A549 (cell line): Measurements from ENCODE around the gene CELF4. TPM values are rescaled to one million over a fixed set of nuclear protein-coding genes. Genes with fewer than 3 reads are reported as not detected.

ENCODE experiments used
- ATAC-seq, 2 experiments: fragments of 200-7000 bp in 1 of 2; fragments of >200 bp in 1 of 2; cut with Nextera tagmentation in 1 of 2; cut with Tn5 transposase in 1 of 2; 3 replicates each; pipeline versions ENCODE4 v1.8.0 to v1.9.1; 2018 to 2020; ENCODE audit warnings: mild to moderate bottlenecking in 1 of 2, moderate library complexity in 1 of 2
- CTCF ChIA-PET: fragments of 300-600 bp; sonication (Branson Sonifier 250); formaldehyde crosslinking; extraction: SDS; loops from one replicate; lab custom pipeline; 2021; ENCODE audit warnings: antibody characterized with exemption, inconsistent platforms; lab: Yijun Ruan, JAX
- POLR2A ChIA-PET: fragments of 350-600 bp; formaldehyde crosslinking; extraction: SDS; loops from one replicate; lab custom pipeline; 2021; ENCODE audit warnings: antibody characterized with exemption, inconsistent platforms; lab: Yijun Ruan, JAX
- DNase-seq, 2 experiments: peaks; one replicate each; pipeline versions ENCODE4 v3.0.0 to v3.0.0-alpha.2; 2011 to 2016; ENCODE audit warnings: low read depth in 1 of 2, low spot score in 1 of 2
- FAIRE-seq: peaks from 2 replicates; lab custom pipeline; 2011; peaks lifted over from hg19 to GRCh38; lab: Jason Lieb, UNC
- H3K27ac ChIP-seq, 2 experiments: fragments of >200 bp; sonication (Bioruptor Twin); formaldehyde crosslinking; 3 replicates each; pipeline ENCODE4 v1.5.1; 2016 to 2017
- H3K4me1 ChIP-seq: fragments of >200 bp; sonication (Bioruptor Twin); formaldehyde crosslinking; 3 replicates; pipeline ENCODE4 v1.6.1; 2016
- H3K4me2 ChIP-seq: fragments of >200 bp; sonication (Bioruptor Twin); formaldehyde crosslinking; 3 replicates; pipeline ENCODE4 v1.6.1; 2016
- H3K4me3 ChIP-seq: fragments of >200 bp; sonication (Bioruptor Twin); formaldehyde crosslinking; 3 replicates; pipeline ENCODE4 v1.5.1; 2016
- H3K9me3 ChIP-seq: fragments of >200 bp; sonication (Bioruptor Twin); formaldehyde crosslinking; 3 replicates; pipeline ENCODE4 v1.6.1; 2016
- ATOH8 ChIP-seq: fragments of 250-450 bp; sonication (Bioruptor Pico); IDR thresholded peaks from 2 replicates; pipeline ENCODE4 v1.5.0; 2020; ENCODE audit warnings: low read depth, mild to moderate bottlenecking, moderate library complexity
- BHLHE40 ChIP-seq: IDR thresholded peaks from 2 replicates; pipeline ENCODE4 v1.6.1; 2012; ENCODE audit warnings: low read depth, low read length, inconsistent platforms
- CEBPB ChIP-seq, 2 experiments: fragments of >200 bp in 1 of 2; sonication (Bioruptor Twin) in 1 of 2; formaldehyde crosslinking in 1 of 2; IDR thresholded peaks; 2 replicates each; pipeline ENCODE4 v1.6.1; 2012 to 2016
- CHD4 ChIP-seq: fragments of 200-600 bp; sonication (generic); IDR thresholded peaks from 2 replicates; pipeline ENCODE4 v1.6.1; 2016; ENCODE audit warnings: antibody characterized with exemption, mild to moderate bottlenecking, borderline replicate concordance
- EHF ChIP-seq: fragments of 250-450 bp; sonication (Bioruptor Pico); IDR thresholded peaks from 2 replicates; pipeline ENCODE4 v1.5.0; 2020; ENCODE audit warnings: mild to moderate bottlenecking
- EHMT2 ChIP-seq: fragments of 200-600 bp; sonication (generic); IDR thresholded peaks from 2 replicates; pipeline ENCODE4 v1.6.1; 2016; ENCODE audit warnings: antibody characterized with exemption, low read depth, mild to moderate bottlenecking, moderate library complexity
- FOSB ChIP-seq: fragments of 250-450 bp; sonication (Bioruptor Pico); IDR thresholded peaks from 2 replicates; pipeline ENCODE4 v1.5.0; 2020; ENCODE audit warnings: mild to moderate bottlenecking, moderate library complexity
- FOSL2 ChIP-seq, 2 experiments: fragments of 450-650 bp in 1 of 2; fragments of >200 bp in 1 of 2; sonication (Bioruptor Twin) in 1 of 2; formaldehyde crosslinking; IDR thresholded peaks; 2 replicates each; pipeline versions ENCODE4 v1.5.0 to v1.6.1; 2016 to 2020; ENCODE audit warnings: mild to moderate bottlenecking in 1 of 2, moderate library complexity in 1 of 2
- HES2 ChIP-seq: fragments of >200 bp; sonication (Bioruptor Twin); formaldehyde crosslinking; IDR thresholded peaks from 2 replicates; pipeline ENCODE4 v1.6.1; 2016
- HEYL ChIP-seq: fragments of 250-450 bp; sonication (Bioruptor Pico); IDR thresholded peaks from 2 replicates; pipeline ENCODE4 v1.8.0; 2021; ENCODE audit warnings: mild to moderate bottlenecking, moderate library complexity
- HOXB5 ChIP-seq: fragments of 250-450 bp; sonication (Bioruptor Pico); IDR thresholded peaks from 2 replicates; pipeline ENCODE4 v1.5.0; 2020; ENCODE audit warnings: mild to moderate bottlenecking, moderate library complexity
- JUN ChIP-seq, 2 experiments: fragments of >200 bp; sonication (Bioruptor Twin); formaldehyde crosslinking; IDR thresholded peaks; 2 replicates in 1 of 2; 3 replicates in 1 of 2; pipeline ENCODE4 v1.6.1; 2016 to 2017
- KDM1A ChIP-seq: fragments of 200-600 bp; sonication (generic); IDR thresholded peaks from 2 replicates; pipeline ENCODE4 v1.6.1; 2016; ENCODE audit warnings: low read depth, mild to moderate bottlenecking
- MYC ChIP-seq: IDR thresholded peaks from 2 replicates; pipeline ENCODE4 v1.6.1; 2012; ENCODE audit warnings: mild to moderate bottlenecking, inconsistent platforms, low read length, improper control_type of control experiment, borderline replicate concordance
- NFE2L2 ChIP-seq: fragments of 150-350 bp; conservative IDR thresholded peaks from 2 replicates; pipeline ENCODE4 v1.6.1; 2014; ENCODE audit warnings: low read length
- NPAS2 ChIP-seq: fragments of 250-450 bp; sonication (Bioruptor Pico); IDR thresholded peaks from 2 replicates; pipeline ENCODE4 v1.8.0; 2022; ENCODE audit warnings: mild to moderate bottlenecking, moderate library complexity, borderline replicate concordance
- NR3C1 ChIP-seq: fragments of >200 bp; sonication (Bioruptor Twin); formaldehyde crosslinking; IDR thresholded peaks from 3 replicates; pipeline ENCODE4 v1.6.1; 2017
- POLR2AphosphoS2 ChIP-seq: conservative IDR thresholded peaks from 2 replicates; pipeline ENCODE4 v1.6.1; 2012; ENCODE audit warnings: low read length, improper control_type of control experiment, inconsistent platforms
- SMC3 ChIP-seq: fragments of >200 bp; sonication (Bioruptor Twin); formaldehyde crosslinking; IDR thresholded peaks from 3 replicates; pipeline ENCODE4 v1.6.1; 2018; ENCODE audit warnings: inconsistent platforms
- ZC3H11A ChIP-seq: fragments of 450-650 bp; IDR thresholded peaks from 2 replicates; pipeline ENCODE4 v1.6.1; 2014; ENCODE audit warnings: antibody characterized with exemption, mild to moderate bottlenecking
- WGBS: methylation state at CpG from one replicate; pipeline ENCODE4 v1.1.6; 2017; ENCODE audit errors: missing lambda C conversion rate; 5-methylcytosine and 5-hydroxymethylcytosine counted together
- polyA plus RNA-seq, 4 experiments: library from polyadenylated mRNA; depleted of rRNA in 3 of 4; stranded (reverse); fragments of >200 nt; fragmentation: RNase III in 1 of 4; extraction: RNeasy Plus Mini Kit Qiagen cat#74134 plus additional on column Dnase treatment in 1 of 4; gene quantifications; 2 replicates in 3 of 4; 3 replicates in 1 of 4; pipeline ENCODE4 v1.2.3, GENCODE V29; 2011 to 2017
- TF ChIP-seq, protein P1 (sequence below): IDR thresholded peaks from 2 replicates; pipeline ENCODE4 v1.6.1; 2012; ENCODE audit warnings: low read depth, borderline replicate concordance
- TF ChIP-seq, protein P2 (sequence below): fragments of 250-450 bp; sonication (Bioruptor Pico); IDR thresholded peaks from 2 replicates; pipeline ENCODE4 v1.5.0; 2021; ENCODE audit warnings: mild to moderate bottlenecking, moderate library complexity, borderline replicate concordance
- TF ChIP-seq, protein P3 (sequence below): IDR thresholded peaks from 2 replicates; pipeline ENCODE4 v1.6.1; 2012
- TF ChIP-seq, protein P4 (sequence below): fragments of 450-650 bp; IDR thresholded peaks from 2 replicates; pipeline ENCODE4 v1.6.1; 2014; ENCODE audit warnings: antibody characterized with exemption

CELF4 gene
- polyA plus RNA-seq, 2 of the 4 experiments (the other 2 are of a cell fraction): 0.08 TPM; not detected in 1

- Histone ChIP-seq H3K27ac (no peak overlapping the region), H3K4me1 (no peaks in the 10 kb centered on the region), H3K4me3 (no peak overlapping the region), H3K4me2 (no peak overlapping the region), H3K9me3 (no peaks in the 10 kb centered on the region)
- TF ChIP-seq FOSL2 (IDR thresholded peaks at IDR 0.05): no peak
- TF ChIP-seq FOSL2 (CRISPR knock-in tag; IDR thresholded peaks at IDR 0.05): no peak
- no peak for TF ChIP-seq SMC3
- TF ChIP-seq KDM1A: no peak
- no peak for TF ChIP-seq BHLHE40
- no peak for TF ChIP-seq EHMT2
- no peak for TF ChIP-seq CEBPB (IDR thresholded peaks at IDR 0.05)
- TF ChIP-seq ATOH8 (CRISPR knock-in tag): no peak
- TF ChIP-seq NFE2L2: no peak
- TF ChIP-seq MYC: no peak
- no peak for TF ChIP-seq FOSB (CRISPR knock-in tag)
- TF ChIP-seq EHF (CRISPR knock-in tag): no peak
- no peak for TF ChIP-seq ZC3H11A
- no peak for TF ChIP-seq HES2
- TF ChIP-seq, protein P1, sequence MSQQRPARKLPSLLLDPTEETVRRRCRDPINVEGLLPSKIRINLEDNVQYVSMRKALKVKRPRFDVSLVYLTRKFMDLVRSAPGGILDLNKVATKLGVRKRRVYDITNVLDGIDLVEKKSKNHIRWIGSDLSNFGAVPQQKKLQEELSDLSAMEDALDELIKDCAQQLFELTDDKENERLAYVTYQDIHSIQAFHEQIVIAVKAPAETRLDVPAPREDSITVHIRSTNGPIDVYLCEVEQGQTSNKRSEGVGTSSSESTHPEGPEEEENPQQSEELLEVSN: no peak
- FAIRE-seq (no peak), DNase-seq (no peak), ATAC-seq (no peak)
- CTCF ChIA-PET: interaction anchor here (0.7 to 4.9 kb wide), 3 partner anchors 10 to 54 kb away, joined by 3 to 27 read pairs (median 3); no protein-coding TSS in a partner anchor
- POLR2A ChIA-PET: no interaction called here
- WGBS: 63% methylated on average over 15 of the region's 17 CpGs
Measured at GRCh38 chr18:37332628-37333420, 232.8 kb downstream of the CELF4 start.

DNA sequence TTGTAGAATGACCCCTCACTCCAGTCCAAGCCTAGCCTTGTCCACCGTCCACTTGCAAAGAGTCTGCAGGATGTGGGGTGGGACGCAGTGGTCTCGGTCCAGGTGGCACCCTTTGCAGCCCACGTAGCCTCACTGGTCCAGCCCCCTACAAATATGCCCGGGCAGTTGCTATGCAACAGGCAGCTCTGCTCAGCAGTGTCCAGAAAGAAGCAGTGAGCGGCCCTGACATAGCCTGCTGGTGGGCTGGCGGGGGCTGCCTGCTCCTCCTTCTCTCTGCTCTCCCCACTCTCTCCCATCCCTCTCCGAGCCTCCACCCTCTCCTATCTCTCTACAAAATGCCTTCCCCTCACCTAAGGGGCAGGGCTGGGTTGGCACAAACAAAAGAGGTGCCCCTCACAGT is 233.4 kb downstream of the CELF4 start:
- ATAC-seq (no peak), FAIRE-seq (no peak), DNase-seq (no peak)
- 73% methylated on average over 5 of the region's 8 CpGs for WGBS
- CTCF ChIA-PET: interaction anchor here (0.7 to 4.9 kb wide), 2 partner anchors 9 to 54 kb away, joined by 3 to 27 read pairs; no protein-coding TSS in a partner anchor
- Histone ChIP-seq H3K4me2 (no peak overlapping the region), H3K4me1 (no peaks in the 10 kb centered on the region), H3K9me3 (no peaks in the 10 kb centered on the region), H3K4me3 (no peak overlapping the region), H3K27ac (no peak overlapping the region)
- POLR2A ChIA-PET: no interaction called here
- TF ChIP-seq NPAS2 (CRISPR knock-in tag) (no peak), JUN (IDR thresholded peaks at IDR 0.05) (no peak), POLR2AphosphoS2 (no peak), CEBPB (IDR thresholded peaks at IDR 0.05) (no peak), NR3C1 (no peak), SMC3 (no peak), HEYL (CRISPR knock-in tag) (no peak), HOXB5 (no peak), CHD4 (no peak)
- TF ChIP-seq, protein P2, sequence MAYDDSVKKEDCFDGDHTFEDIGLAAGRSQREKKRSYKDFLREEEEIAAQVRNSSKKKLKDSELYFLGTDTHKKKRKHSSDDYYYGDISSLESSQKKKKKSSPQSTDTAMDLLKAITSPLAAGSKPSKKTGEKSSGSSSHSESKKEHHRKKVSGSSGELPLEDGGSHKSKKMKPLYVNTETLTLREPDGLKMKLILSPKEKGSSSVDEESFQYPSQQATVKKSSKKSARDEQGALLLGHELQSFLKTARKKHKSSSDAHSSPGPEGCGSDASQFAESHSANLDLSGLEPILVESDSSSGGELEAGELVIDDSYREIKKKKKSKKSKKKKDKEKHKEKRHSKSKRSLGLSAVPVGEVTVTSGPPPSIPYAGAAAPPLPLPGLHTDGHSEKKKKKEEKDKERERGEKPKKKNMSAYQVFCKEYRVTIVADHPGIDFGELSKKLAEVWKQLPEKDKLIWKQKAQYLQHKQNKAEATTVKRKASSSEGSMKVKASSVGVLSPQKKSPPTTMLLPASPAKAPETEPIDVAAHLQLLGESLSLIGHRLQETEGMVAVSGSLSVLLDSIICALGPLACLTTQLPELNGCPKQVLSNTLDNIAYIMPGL (CRISPR knock-in tag): no peak
- TF ChIP-seq, protein P3, sequence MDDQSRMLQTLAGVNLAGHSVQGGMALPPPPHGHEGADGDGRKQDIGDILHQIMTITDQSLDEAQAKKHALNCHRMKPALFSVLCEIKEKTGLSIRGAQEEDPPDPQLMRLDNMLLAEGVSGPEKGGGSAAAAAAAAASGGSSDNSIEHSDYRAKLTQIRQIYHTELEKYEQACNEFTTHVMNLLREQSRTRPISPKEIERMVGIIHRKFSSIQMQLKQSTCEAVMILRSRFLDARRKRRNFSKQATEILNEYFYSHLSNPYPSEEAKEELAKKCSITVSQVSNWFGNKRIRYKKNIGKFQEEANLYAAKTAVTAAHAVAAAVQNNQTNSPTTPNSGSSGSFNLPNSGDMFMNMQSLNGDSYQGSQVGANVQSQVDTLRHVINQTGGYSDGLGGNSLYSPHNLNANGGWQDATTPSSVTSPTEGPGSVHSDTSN: no peak
- TF ChIP-seq, protein P4, sequence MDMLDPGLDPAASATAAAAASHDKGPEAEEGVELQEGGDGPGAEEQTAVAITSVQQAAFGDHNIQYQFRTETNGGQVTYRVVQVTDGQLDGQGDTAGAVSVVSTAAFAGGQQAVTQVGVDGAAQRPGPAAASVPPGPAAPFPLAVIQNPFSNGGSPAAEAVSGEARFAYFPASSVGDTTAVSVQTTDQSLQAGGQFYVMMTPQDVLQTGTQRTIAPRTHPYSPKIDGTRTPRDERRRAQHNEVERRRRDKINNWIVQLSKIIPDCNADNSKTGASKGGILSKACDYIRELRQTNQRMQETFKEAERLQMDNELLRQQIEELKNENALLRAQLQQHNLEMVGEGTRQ: no peak
